Measurements from ENCODE around the gene LNX2.

DNA sequence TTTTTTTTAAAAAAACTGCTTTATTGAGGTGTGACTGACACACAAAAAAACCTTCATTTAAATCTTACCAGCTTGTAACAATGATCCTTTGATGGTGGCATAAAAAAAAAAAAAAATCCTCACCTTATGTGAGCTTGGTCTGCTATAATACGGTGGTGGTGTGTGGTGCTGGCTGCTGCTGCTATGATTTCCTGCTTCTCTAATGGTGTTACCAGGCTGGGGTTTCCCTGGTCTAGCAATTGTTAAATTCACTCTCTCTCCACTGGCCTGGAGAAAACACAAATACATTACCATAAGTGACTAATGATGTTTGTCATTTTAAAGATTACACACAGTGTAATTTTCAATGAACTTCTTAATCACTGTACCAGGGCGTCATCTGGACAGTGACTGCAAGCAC is 60.6 kb downstream of the LNX2 start:
- TF ChIP-seq, protein P1, sequence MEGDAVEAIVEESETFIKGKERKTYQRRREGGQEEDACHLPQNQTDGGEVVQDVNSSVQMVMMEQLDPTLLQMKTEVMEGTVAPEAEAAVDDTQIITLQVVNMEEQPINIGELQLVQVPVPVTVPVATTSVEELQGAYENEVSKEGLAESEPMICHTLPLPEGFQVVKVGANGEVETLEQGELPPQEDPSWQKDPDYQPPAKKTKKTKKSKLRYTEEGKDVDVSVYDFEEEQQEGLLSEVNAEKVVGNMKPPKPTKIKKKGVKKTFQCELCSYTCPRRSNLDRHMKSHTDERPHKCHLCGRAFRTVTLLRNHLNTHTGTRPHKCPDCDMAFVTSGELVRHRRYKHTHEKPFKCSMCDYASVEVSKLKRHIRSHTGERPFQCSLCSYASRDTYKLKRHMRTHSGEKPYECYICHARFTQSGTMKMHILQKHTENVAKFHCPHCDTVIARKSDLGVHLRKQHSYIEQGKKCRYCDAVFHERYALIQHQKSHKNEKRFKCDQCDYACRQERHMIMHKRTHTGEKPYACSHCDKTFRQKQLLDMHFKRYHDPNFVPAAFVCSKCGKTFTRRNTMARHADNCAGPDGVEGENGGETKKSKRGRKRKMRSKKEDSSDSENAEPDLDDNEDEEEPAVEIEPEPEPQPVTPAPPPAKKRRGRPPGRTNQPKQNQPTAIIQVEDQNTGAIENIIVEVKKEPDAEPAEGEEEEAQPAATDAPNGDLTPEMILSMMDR (IDR thresholded peaks at IDR 0.05) = no peak
- no peak for TF ChIP-seq POLR2A (IDR thresholded peaks at IDR 0.05)
